ENCODE results near the gene WSCD1.

The WSCD1 gene

DNA sequence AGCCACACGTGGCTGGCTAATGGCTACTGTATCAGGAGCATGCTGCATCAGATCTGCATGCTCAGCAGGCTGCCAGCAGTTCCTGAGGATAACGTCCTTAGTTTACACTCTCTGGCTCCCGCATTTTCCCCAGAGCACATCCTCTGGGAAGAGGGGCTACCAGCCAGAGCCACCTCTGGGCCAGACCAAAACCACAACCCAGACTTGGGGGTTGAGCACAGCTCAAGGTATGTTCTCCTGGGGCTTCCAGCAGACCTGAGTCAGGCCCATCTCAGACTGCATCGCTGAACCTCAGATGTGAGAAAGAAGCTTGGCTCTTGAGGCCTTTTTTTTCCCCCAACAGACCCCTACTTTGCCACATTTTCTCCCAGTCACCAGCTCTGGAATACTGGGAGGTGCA, 23.7 kb upstream of the WSCD1 start:
- no peaks in the 10 kb centered on the region for H4K20me1 ChIP-seq (ENCODE audit: insufficient read depth, low read length)
- H3K27ac ChIP-seq (ENCODE audit: low read length), result no peak overlapping the region
- DNase-seq, result no peak
- no peak overlapping the region for H3K4me3 ChIP-seq (ENCODE audit: low read depth in 1 of 2, low read length in 2 of 2)
- H3K9me3 ChIP-seq (ENCODE audit: insufficient read depth, low read length, severe bottlenecking), result no peaks in the 10 kb centered on the region
- ATAC-seq (ENCODE audit: insufficient read depth, low read depth), result no peak
- peaks cover 5% of the 10 kb centered on the region for H3K27me3 ChIP-seq (ENCODE audit: insufficient read depth, low read length, poor library complexity)
- H3K9ac ChIP-seq (ENCODE audit: low read depth, low read length), result no peak overlapping the region
- H3K79me2 ChIP-seq (ENCODE audit: insufficient read depth, low read length), result no peaks in the 10 kb centered on the region
- no peaks in the 10 kb centered on the region for H3K36me3 ChIP-seq (ENCODE audit: insufficient read depth, low read length)
- H2AFZ ChIP-seq (ENCODE audit: low read depth, low read length), result no peak overlapping the region
- no peak overlapping the region for H3K4me2 ChIP-seq (ENCODE audit: insufficient read depth, low read length)
- H3K4me1 ChIP-seq (ENCODE audit: insufficient read depth, low read length), result no peaks in the 10 kb centered on the region
- no peak for TF ChIP-seq EZH2 (IDR thresholded peaks at IDR 0.05; ENCODE audit: borderline replicate concordance, low read depth, low read length, severe bottlenecking)
- TF ChIP-seq CTCF (IDR thresholded peaks at IDR 0.05; ENCODE audit: borderline replicate concordance, extremely low read depth, low read length, poor library complexity, severe bottlenecking), result no peak

DNA sequence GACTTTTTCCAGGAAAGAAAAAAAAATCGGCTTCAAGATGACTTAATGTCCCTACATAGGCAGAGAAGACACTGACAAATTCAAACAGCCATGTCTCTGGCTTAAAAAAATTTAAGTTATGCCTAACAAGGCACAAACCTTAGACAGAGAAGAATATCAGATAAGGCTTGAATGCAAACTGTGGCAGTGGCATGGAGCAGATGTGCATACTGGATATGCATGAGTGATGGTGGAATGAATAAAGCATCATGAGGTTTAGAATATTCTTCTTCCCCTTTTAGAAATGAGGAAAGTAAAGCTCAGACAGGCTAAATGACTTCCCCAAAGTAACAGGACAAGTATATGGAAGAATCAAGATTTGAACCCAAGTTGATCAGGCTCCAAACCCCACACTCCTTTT, 23.2 kb upstream of the WSCD1 start:
- DNase-seq (no peak), ATAC-seq (ENCODE audit: insufficient read depth, low read depth) (no peak)
- TF ChIP-seq CTCF (IDR thresholded peaks at IDR 0.05; ENCODE audit: borderline replicate concordance, extremely low read depth, low read length, poor library complexity, severe bottlenecking) (no peak), EZH2 (IDR thresholded peaks at IDR 0.05; ENCODE audit: borderline replicate concordance, low read depth, low read length, severe bottlenecking) (no peak)
- no peaks in the 10 kb centered on the region for H3K36me3 ChIP-seq (ENCODE audit: insufficient read depth, low read length)
- no peaks in the 10 kb centered on the region for H3K79me2 ChIP-seq (ENCODE audit: insufficient read depth, low read length)
- no peak overlapping the region for H3K4me3 ChIP-seq (ENCODE audit: low read depth in 1 of 2, low read length in 2 of 2)
- no peak overlapping the region for H2AFZ ChIP-seq (ENCODE audit: low read depth, low read length)
- H3K27ac ChIP-seq (ENCODE audit: low read length), result no peak overlapping the region
- no peaks in the 10 kb centered on the region for H3K4me1 ChIP-seq (ENCODE audit: insufficient read depth, low read length)
- no peak overlapping the region for H3K9ac ChIP-seq (ENCODE audit: low read depth, low read length)
- H3K27me3 ChIP-seq (ENCODE audit: insufficient read depth, low read length, poor library complexity), result peaks cover 5% of the 10 kb centered on the region
- H4K20me1 ChIP-seq (ENCODE audit: insufficient read depth, low read length), result no peaks in the 10 kb centered on the region
- H3K9me3 ChIP-seq (ENCODE audit: insufficient read depth, low read length, severe bottlenecking), result no peaks in the 10 kb centered on the region
- H3K4me2 ChIP-seq (ENCODE audit: insufficient read depth, low read length), result no peak overlapping the region

- Histone ChIP-seq H3K36me3 (ENCODE audit: insufficient read depth, low read length) (no peaks in the 10 kb centered on the region), H2AFZ (ENCODE audit: low read depth, low read length) (no peak overlapping the region), H3K4me1 (ENCODE audit: insufficient read depth, low read length) (no peaks in the 10 kb centered on the region), H3K4me3 (ENCODE audit: low read depth in 1 of 2, low read length in 2 of 2) (no peak overlapping the region), H3K9me3 (ENCODE audit: insufficient read depth, low read length, severe bottlenecking) (no peaks in the 10 kb centered on the region), H3K27me3 (ENCODE audit: insufficient read depth, low read length, poor library complexity) (peaks cover 5% of the 10 kb centered on the region), H3K9ac (ENCODE audit: low read depth, low read length) (no peak overlapping the region), H4K20me1 (ENCODE audit: insufficient read depth, low read length) (no peaks in the 10 kb centered on the region), H3K27ac (ENCODE audit: low read length) (no peak overlapping the region), H3K4me2 (ENCODE audit: insufficient read depth, low read length) (no peak overlapping the region), H3K79me2 (ENCODE audit: insufficient read depth, low read length) (no peaks in the 10 kb centered on the region)
- TF ChIP-seq CTCF (IDR thresholded peaks at IDR 0.05; ENCODE audit: borderline replicate concordance, extremely low read depth, low read length, poor library complexity, severe bottlenecking), result no peak
- TF ChIP-seq EZH2 (IDR thresholded peaks at IDR 0.05; ENCODE audit: borderline replicate concordance, low read depth, low read length, severe bottlenecking), result no peak
- ATAC-seq (ENCODE audit: insufficient read depth, low read depth) (no peak), DNase-seq (no peak)
Measured at GRCh38 chr17:6047966-6048365, 22.2 kb upstream of the WSCD1 start.

DNA sequence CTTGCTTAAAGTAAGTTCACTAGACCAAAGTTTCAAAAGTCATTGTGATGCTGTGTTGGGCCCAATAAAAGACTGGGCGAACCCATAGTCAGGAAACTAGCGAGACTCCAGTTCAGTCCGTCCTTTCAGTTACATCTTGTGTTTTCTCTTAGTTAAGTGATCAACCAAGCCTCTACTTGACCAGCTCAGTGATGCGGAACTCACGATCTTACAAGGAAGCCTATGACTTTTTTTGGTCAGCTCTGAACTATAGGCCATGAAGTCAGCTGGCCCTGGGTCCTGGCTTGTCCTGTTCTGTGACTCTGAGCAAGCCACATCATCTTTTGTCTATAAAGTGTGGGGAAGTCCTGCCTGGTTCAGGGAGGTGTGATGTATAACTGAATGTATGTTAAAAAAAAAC, 21.7 kb upstream of the WSCD1 start:
- Histone ChIP-seq H3K4me2 (ENCODE audit: insufficient read depth, low read length) (no peak overlapping the region), H3K9me3 (ENCODE audit: insufficient read depth, low read length, severe bottlenecking) (no peaks in the 10 kb centered on the region), H3K4me3 (ENCODE audit: low read depth in 1 of 2, low read length in 2 of 2) (no peak overlapping the region), H2AFZ (ENCODE audit: low read depth, low read length) (no peak overlapping the region), H3K9ac (ENCODE audit: low read depth, low read length) (no peak overlapping the region), H3K4me1 (ENCODE audit: insufficient read depth, low read length) (no peaks in the 10 kb centered on the region), H3K27me3 (ENCODE audit: insufficient read depth, low read length, poor library complexity) (peaks cover 5% of the 10 kb centered on the region), H3K27ac (ENCODE audit: low read length) (no peak overlapping the region), H4K20me1 (ENCODE audit: insufficient read depth, low read length) (no peaks in the 10 kb centered on the region), H3K79me2 (ENCODE audit: insufficient read depth, low read length) (no peaks in the 10 kb centered on the region), H3K36me3 (ENCODE audit: insufficient read depth, low read length) (no peaks in the 10 kb centered on the region)
- DNase-seq (no peak), ATAC-seq (ENCODE audit: insufficient read depth, low read depth) (no peak)
- TF ChIP-seq CTCF (IDR thresholded peaks at IDR 0.05; ENCODE audit: borderline replicate concordance, extremely low read depth, low read length, poor library complexity, severe bottlenecking) (no peak), EZH2 (IDR thresholded peaks at IDR 0.05; ENCODE audit: borderline replicate concordance, low read depth, low read length, severe bottlenecking) (no peak)
